Retinal pigment epithelial cell (primary cell): ENCODE measurements around the gene FNDC3B.

ENCODE experiments used
- DNase-seq: peaks from one replicate; pipeline ENCODE4 v3.0.0-alpha.2; 2010; ENCODE audit warnings: low read depth
- H3K4me3 ChIP-seq: 2 replicates; pipeline ENCODE4 v1.5.1; 2011; ENCODE audit warnings: mild to moderate bottlenecking, low read length, control low read depth, moderate library complexity
- CTCF ChIP-seq: conservative IDR thresholded peaks from 2 replicates; pipeline ENCODE4 v1.5.1; 2011; ENCODE audit warnings: low read depth, low read length, control low read depth, inconsistent platforms

Gene FNDC3B

GRCh38 chr3:172163320-172163719 lies 123.9 kb downstream of the FNDC3B start:
- DNase-seq: no peak
- no peak overlapping the region for H3K4me3 ChIP-seq
- TF ChIP-seq CTCF: no peak

GRCh38 chr3:172164620-172165362 lies 125.4 kb downstream of the FNDC3B start:
- TF ChIP-seq CTCF: no peak
- DNase-seq: no peak

GRCh38 chr3:172166261-172166660 lies 126.9 kb downstream of the FNDC3B start:
- no peak for DNase-seq
- H3K4me3 ChIP-seq: no peak overlapping the region
- no peak for TF ChIP-seq CTCF

More at GRCh38 chr3:172164620-172165362, 125.4 kb downstream of the FNDC3B start:
- H3K4me3 ChIP-seq: no peak overlapping the region

GRCh38 chr3:172166890-172167289 lies 127.5 kb downstream of the FNDC3B start:
- no peak for TF ChIP-seq CTCF
- no peak for DNase-seq
- H3K4me3 ChIP-seq: no peak overlapping the region

GRCh38 chr3:172167892-172168648 lies 128.7 kb downstream of the FNDC3B start:
- no peak for TF ChIP-seq CTCF

GRCh38 chr3:172170073-172170709 lies 130.8 kb downstream of the FNDC3B start:
- no peak for TF ChIP-seq CTCF
- H3K4me3 ChIP-seq: no peak overlapping the region
- no peak for DNase-seq

More at GRCh38 chr3:172167892-172168648, 128.7 kb downstream of the FNDC3B start:
- H3K4me3 ChIP-seq: no peak overlapping the region
- DNase-seq: no peak
